ENCODE measurements around the gene SMCP.
A peak's percentile ranks its signal among the peaks of the same experiment; 100 is the strongest.

The SMCP gene

GRCh38 chr1:152878042-152878441 lies at the start of gene SMCP:
SMCP (plus strand) TSS chr1:152878322; CDS start chr1:152884423, 6,101 bp downstream.
- no peak for DNase-seq (ENCODE audit: low read depth, low spot score)

GRCh38 chr1:152836870-152837269 lies 41.3 kb upstream of the SMCP start:
- DNase-seq (ENCODE audit: low read depth, low spot score): no peak

GRCh38 chr1:152842556-152842955 lies 35.6 kb upstream of the SMCP start, which contains the start of gene LCE6A:
LCE6A (plus strand) TSS chr1:152842856; CDS start chr1:152843521, 665 bp downstream.
- DNase-seq (ENCODE audit: low read depth, low spot score): no peak

- no peak for DNase-seq (ENCODE audit: low read depth, low spot score)
Observed at GRCh38 chr1:152855661-152856060, 22.5 kb upstream of the SMCP start.

GRCh38 chr1:152858062-152858461 lies 20.1 kb upstream of the SMCP start:
- no peak for DNase-seq (ENCODE audit: low read depth, low spot score)

GRCh38 chr1:152859696-152860095 lies 18.4 kb upstream of the SMCP start, which contains the start of gene LCE7A:
LCE7A (plus strand) TSS chr1:152859996; CDS start chr1:152860698, 702 bp downstream.
- no peak for DNase-seq (ENCODE audit: low read depth, low spot score)

GRCh38 chr1:152860129-152860528 lies 18.0 kb upstream of the SMCP start:
- no peak for DNase-seq (ENCODE audit: low read depth, low spot score)

GRCh38 chr1:152861374-152861773 lies 16.7 kb upstream of the SMCP start:
- DNase-seq (ENCODE audit: low read depth, low spot score): no peak

- no peak for DNase-seq (ENCODE audit: low read depth, low spot score)
Observed at GRCh38 chr1:152864443-152864842, 13.7 kb upstream of the SMCP start.

- no peak for DNase-seq (ENCODE audit: low read depth, low spot score)
Observed at GRCh38 chr1:152866321-152866720, 11.8 kb upstream of the SMCP start.

GRCh38 chr1:152869808-152870419 lies 8.2 kb upstream of the SMCP start:
- peak; percentile 18 for DNase-seq (ENCODE audit: low read depth, low spot score)

GRCh38 chr1:152870831-152871730 lies 7.0 kb upstream of the SMCP start:
- DNase-seq (ENCODE audit: low read depth, low spot score): no peak

GRCh38 chr1:152871731-152872126 lies 6.4 kb upstream of the SMCP start:
- DNase-seq (ENCODE audit: low read depth, low spot score): no peak

- DNase-seq (ENCODE audit: low read depth, low spot score): no peak
Observed at GRCh38 chr1:152873495-152873894, 4.6 kb upstream of the SMCP start.

GRCh38 chr1:152876827-152877226 lies 1.3 kb upstream of the SMCP start:
- DNase-seq (ENCODE audit: low read depth, low spot score): no peak

- no peak for DNase-seq (ENCODE audit: low read depth, low spot score)
Observed at GRCh38 chr1:152879559-152880198, 1.6 kb downstream of the SMCP start.

GRCh38 chr1:152880316-152880715 lies 2.2 kb downstream of the SMCP start:
- DNase-seq (ENCODE audit: low read depth, low spot score): no peak

GRCh38 chr1:152880907-152881306 lies 2.8 kb downstream of the SMCP start:
- DNase-seq (ENCODE audit: low read depth, low spot score): no peak

GRCh38 chr1:152884085-152884484 lies 6.0 kb downstream of the SMCP start:
- DNase-seq (ENCODE audit: low read depth, low spot score): no peak

GRCh38 chr1:152884506-152884905 lies 6.4 kb downstream of the SMCP start:
- DNase-seq (ENCODE audit: low read depth, low spot score): no peak

GRCh38 chr1:152884966-152885624 lies 7.0 kb downstream of the SMCP start:
- no peak for DNase-seq (ENCODE audit: low read depth, low spot score)

- no peak for DNase-seq (ENCODE audit: low read depth, low spot score)
Observed at GRCh38 chr1:152886085-152886484, 8.0 kb downstream of the SMCP start.
